HG03064 (cell line): ENCODE results near the gene WRAP73.
"Not testable (repeated sequence)": the region's sequence is repeated elsewhere in the genome, so short reads cannot be mapped to it uniquely, and the experiment has no call there.

Source experiments
- ATAC-seq: cut with Tn5 transposase; IDR thresholded peaks from one replicate; pipeline ENCODE4 v1.9.1; 2021; ENCODE audit warnings: low read depth; ENCODE audit not compliant: unreplicated experiment

WRAP73 gene

DNA sequence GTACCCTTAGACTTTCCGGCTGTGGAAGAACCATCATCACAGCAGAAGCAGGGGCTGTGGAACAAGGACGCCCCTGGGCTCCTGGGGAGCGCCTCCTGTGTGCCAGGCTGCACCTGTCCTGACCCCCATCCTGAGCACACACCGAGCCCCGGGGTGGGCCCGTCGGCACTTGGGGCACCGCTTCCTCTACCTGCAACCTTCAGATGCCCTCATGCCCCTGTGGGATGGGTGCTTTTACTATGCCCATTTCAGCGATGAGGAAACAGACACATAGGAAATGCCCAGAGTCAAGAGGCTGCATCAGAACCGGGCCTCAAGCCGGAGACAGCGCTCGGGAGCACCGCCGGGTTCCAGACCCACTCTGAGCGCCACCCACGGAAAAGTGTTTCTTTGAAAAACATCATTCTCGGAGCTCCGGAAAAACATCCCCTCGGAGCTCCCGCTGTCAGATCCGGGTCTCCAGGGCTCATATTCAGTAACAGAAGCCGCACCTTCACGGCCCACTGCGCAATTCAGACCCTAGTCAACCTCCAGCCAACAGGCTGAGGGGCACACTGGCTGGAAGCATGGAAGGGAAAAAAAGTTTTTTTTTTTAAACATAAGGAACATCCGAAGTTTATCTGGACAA is 17.1 kb downstream of the WRAP73 start:
- ATAC-seq: no peak

DNA sequence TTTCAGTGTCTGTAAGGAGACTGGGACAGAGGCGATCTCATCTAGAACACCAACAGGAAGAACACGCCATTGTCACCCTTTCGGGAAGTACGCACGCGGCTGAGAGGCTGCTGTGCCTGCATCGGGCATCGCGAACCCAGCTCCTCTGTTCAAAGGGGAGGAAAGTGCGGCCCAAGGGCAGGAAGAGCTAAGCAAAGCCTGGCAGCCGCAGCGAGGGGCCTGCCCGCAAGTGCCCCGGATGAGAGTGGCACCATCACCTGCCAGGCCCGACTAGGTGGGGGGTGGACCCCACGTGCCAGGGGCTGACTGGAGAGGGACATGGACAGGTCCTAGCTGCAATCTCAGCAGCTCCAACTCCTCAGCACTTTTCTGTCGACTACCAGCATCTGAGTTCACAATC is 17.6 kb downstream of the WRAP73 start:
- no peak for ATAC-seq

DNA sequence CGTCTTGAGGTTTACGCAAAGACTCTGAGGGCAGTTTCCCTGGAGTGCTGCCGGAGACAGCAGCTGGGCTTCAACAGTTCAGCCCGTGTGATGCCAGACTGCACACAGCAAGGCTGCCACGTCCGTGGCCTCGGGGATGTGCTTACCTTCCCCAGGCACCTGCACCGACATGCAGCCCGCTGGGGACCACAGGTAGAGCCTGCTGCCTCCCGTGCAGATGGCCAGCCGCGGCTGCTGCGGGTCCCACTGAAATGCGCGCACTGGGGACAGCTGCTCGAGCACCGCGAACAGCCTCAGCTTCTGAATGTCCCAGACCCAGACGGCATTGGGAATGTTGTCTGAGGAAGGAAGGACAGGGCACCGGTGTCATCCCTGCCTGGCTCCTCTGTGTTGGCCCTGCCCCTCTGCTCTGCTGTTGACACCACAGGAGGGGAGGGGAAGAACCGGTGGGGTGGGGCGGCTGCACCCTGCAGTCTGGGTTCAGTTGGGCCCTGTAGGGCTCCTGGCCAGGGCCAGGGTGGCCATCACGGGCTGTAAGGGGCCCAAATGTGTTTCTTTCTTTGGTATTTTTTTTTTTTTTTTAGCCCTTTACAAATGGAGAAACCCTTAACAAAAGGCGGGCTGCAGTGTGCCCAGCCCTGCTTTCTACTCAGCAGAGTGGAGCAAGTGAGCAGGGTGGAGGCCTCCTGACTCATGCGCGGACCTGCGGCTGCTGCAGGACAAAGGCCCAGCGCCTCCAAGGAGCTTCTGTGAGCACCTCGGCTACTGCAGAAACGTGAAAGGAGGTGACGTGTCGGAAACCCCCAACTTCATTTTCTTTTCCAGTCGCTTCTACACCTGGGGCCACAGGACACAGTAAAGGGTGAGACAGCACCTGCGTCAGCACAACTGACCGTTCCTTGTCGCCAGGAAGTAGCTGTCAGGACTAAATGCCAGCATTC is 18.3 kb downstream of the WRAP73 start:
- no peak for ATAC-seq

DNA sequence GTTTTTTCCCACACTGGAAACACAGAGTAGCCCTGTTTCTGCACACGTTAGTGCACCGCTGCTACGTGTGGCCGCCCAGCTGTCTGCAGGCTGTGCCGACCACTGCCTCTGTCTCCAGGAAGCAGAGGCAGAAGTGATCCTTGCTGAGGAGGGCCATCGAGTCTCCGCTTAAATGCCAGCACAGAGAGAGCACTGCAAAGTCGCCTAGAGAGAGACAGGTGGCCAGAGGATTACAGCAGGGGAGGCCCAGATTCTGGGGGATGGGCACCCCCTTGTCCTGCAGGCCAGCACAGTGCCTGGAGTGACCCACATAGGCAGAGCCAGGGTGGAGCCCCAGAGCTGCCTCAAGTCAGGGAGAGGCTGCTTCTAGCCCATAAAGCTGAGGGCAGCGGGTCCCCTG is 19.0 kb downstream of the WRAP73 start:
- ATAC-seq: no peak

DNA sequence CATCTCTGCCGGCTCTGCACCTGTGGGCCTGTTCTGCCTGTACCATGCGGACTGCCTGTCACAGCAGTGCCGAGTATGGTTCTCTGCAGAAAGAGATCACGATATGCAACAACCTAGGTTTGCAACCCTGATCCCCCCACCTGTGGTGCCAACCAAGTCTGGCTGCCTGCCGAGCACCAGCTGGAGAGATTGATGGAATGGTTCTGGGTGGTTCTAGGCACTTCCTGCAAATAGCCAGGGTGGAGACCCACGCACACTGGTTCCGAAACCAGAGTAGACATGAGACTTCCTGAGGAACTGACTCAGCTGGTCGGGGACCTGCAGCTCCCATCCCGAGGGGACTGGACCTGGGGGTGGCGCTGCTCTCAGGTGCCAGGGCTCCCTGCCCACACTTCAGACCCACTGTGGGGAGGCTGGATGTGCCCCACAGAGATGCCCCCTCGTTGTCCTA is 19.7 kb downstream of the WRAP73 start:
- no peak for ATAC-seq

DNA sequence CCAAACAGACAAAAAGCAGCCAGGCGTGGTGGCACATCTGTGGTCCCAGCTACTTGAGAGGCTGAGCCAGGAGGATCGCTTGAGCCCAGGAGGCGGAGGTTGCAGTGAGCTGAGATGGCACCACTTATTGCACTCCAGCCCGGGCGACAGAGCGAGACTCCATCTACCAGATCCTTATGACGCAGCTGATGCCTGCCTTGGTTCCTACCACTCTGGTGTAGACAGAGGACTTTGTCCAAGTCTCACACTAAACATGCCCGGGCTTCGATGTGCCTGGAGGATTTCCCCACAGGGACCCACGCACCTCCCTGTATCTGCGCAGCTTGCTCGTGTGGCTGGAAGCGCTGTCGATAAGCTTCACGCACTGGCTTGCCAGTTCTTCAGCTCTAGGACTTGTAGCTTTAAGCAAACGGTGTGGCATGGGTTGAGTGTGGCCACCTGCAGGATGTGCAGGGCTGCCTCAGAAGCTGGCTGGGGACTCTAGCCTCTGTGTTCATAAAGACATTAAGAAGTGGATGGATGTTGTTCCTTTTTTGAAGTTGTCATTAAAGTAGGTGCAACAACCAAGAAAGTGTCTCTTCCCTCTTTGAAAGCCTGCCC is 20.2 kb downstream of the WRAP73 start:
- no peak for ATAC-seq

DNA sequence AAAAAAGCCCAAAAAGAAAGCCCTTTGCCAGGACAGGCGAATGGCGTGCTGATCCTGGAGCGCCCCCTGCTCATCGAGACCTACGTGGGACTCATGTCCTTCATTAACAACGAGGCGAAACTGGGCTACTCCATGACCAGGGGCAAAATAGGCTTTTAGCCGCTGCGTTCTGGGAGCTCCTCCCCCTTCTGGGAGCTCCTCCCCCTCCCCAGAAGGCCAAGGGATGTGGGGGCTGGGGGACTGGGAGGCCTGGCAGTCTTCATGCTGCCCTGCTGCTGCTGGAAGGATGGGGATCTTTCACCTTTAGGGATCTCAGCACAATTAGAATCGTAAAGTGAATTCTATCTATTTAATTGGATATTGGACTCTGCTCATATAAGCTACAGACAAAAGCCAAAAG is 21.5 kb downstream of the WRAP73 start:
- no peak for ATAC-seq

DNA sequence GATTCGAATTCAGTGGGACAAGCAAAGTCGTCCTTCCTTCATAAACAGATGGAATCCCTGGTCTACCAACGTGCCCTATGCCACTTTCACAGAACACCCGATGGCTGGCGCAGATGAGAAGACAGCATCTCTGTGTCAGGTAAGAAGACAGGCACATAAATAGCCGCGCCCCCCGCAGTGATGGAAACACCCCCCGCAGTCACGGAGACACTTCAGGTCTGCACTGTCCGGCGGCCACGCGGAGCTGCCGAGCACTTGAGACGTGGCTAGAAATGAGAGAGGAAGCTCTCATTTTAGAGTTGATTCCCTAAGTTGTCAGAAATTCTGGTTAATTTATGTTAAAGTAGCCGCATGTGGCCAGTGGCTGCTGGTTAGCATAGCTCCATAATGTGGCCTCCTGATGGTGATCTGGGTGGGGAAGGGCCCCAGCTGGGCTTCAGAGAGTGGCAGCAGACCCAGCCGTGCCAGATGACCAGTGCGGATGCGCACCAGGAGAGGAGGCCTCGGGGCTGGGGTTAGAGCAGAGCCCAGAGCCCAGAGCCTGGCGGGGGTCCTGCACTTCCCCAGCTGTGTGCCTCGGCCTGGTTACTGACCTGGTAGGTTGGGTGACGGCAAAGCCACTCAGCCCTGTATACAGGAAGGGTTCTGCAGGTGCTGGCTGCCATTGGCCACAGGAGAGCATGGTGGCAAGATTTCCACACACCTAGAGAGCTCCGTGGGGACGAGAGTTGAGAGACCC is 22.2 kb downstream of the WRAP73 start:
- no peak for ATAC-seq

DNA sequence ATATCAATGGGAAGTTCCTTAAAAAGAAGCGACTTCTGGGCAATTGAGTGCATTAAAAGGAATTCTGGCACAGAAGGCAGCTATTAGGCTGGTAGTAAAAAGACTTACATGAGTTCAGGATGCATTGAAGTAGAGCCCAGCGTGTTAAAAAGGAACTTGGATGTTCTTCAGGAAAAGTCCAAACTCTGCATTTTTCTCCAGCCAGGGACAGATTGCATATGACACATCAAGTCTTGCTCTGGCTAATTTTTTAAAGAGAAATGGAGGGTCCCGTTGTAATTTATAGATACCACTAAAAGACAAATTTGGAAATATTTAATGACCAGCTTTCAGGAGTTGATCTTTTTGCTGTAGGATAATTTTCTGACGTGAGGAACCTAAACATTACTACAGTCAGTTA is 23.9 kb downstream of the WRAP73 start:
- ATAC-seq: no peak

DNA sequence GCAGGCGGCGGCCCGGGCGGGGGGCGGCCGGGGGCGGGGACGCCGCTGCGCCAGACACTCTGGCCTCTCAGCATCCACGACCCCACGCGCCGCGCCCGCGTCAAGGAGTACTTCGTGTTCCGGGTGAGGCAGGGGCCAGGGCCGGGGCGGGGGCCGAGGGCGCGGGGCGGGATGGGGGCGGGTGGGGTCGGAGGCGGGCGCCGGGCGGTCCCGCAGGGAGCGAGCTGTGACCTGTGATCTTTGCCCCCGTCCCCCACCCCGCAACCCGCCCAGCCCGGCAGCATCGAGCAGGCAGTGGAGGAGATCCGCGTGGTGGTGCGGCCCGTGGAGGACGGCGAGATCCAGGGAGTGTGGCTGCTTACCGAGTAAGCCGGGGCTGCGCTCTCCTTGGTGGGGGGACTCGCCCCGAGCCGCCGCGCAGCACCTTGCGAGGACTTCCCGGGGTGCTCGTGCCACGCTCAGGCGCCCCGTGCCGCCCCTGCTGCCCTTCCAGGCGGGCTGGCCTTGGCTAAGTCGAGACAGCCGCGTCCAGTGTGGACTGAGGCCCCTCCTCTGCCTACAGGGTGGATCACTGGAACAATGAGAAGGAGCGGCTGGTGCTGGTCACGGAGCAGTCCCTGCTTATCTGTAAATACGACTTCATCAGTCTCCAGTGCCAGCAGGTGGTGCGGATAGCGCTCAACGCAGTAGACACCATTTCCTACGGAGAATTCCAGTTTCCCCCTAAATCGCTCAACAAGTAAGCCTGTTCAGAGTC is 24.6 kb downstream of the WRAP73 start:
- ATAC-seq: peak; percentile 17

DNA sequence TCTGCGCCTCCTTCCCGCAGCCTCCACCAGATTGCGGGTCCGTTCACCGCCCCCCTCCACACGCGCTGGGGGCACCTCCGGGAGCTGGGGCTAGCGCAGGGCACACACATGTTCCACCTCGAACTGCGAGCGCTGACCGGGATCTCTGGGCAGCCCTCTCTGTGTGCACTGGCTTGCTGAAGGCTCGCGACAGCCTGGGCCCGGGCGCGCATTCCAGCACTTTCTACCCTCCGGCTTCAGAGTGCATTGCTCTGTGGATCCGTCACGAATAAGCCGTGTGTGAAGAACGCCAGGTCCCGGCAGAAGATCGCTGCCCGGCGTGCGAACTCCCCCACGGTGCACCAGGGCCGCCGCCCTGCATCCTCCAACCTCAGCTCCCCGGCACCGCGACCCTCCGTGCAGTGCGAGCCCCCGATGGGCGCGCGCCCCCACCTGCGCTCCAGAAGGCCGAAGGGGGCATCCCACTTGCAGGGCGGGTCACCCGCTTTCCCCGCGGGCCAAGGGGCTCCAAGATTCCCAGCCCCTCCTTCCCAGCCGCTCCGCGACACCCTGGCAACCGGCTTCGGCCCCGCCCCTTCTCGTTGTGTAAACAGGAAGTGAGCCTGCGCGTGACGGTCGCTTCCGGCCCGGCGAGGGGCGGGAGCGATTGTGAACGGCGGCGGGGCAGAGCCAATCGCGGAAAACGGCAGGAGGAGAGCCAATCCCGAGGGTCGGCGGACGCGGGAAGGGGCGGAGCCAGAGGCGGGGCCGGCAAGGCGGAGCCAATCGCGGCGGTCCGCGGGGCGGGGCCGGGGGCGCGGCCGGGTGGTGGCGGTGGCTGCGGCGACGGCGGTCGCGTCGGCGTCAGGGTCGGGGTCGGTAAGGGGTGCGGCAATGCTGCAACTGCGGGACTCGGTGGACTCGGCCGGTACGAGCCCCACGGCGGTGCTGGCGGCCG is 25.4 kb downstream of the WRAP73 start, which contains the start of gene TPRG1L:
TPRG1L (plus strand) TSS at position 816 of the 937 bp plus-strand sequence; CDS start at position 874, 58 bp downstream.
- peak; percentile 83 for ATAC-seq

DNA sequence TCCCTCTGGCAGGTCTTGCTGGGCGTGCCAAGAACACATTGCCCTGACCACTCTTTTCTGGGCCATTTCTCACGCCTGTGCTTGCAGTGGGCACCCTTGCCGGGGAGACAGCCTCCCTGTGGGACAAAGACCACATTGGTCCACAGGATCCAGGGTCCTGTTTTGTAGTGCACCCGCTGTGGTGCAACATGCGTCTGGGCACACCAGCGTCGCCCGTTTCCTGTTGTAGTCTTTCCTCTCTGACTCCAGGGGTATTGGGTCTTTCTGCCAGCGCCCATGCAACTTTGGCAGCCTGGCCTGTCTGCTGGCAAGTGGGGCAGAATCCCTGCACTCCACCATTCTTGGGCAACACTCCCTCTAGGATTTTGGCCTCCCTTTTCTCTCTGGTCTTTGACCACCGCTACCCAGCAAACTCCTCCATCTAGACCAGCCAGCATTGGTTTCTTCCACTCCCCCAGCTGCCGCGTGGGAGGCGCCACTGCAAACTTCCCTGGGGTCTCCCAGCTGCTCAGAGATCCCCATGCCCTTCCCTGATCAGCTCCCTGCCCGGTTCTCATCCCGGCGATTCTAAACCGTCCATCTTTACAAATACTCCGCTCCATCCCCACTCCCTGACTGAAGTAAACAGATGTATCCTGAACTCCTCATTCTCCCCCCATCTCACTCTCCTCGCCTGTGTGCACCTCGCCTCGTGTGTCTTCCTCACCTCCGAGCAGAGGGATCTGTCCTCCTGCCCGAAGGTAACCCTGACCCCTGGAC is 26.3 kb downstream of the WRAP73 start:
- ATAC-seq: no peak

DNA sequence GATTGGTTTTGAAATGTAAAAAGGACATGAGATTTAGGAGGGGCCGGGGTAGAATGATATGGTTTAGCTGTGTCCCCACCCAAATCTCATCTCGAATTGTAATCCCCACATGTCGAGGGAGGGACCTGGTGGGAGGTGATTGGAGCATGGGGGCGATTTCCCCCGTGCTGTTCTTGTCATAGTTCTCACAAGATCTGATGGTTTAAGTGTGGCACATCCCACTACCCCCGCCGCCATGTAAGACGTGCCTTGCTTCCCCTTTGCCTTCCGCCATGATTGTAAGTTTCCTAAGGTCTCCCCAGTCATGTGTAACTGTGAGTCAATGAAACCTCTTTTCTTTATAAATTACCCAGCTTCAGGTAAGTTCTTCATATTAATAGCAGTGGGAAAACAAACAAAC is 27.8 kb downstream of the WRAP73 start:
- ATAC-seq: not testable (repeated sequence)

DNA sequence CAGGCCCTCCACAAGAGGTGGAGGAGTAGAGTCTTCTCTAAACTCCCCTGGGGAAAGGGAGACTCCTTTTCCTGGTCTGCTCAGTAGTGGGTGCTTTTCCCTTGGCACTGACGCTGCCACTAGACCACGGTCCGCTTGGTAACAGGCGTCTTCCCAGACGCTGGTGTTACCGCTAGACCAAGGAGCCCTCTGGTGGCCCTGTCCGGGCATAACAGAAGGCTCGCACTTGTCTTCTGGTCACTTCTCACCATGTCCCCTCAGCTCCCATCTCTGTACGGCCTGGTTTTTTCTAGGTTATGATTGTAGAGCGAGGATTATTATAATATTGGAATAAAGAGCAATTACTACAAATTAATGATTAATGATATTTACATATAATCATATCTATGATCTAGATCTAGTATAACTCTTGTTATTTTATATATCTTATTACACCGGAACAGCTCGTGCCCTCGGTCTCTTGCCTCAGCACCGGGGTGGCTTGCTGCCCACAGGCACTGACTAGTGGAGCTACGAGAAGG is 28.7 kb downstream of the WRAP73 start:
- not testable (repeated sequence) for ATAC-seq

DNA sequence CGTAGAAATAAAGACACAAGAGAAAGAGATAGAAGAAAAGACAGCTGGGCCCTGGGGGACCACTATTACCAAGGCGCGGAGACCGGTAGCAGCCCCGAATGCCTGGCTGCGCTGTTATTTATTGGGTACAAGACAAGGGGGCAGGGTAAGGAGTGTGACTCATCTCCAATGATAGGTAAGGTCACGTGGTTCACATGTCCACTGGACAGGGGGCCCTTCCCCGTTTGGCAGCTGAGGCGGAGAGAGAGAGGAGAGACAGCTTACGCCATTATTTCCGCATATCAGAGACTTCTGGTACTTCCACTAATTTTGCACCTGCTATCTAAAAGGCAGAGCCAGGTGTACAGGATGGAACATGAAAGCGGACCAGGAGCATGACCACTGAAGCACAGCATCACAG is 29.2 kb downstream of the WRAP73 start:
- ATAC-seq: no peak

DNA sequence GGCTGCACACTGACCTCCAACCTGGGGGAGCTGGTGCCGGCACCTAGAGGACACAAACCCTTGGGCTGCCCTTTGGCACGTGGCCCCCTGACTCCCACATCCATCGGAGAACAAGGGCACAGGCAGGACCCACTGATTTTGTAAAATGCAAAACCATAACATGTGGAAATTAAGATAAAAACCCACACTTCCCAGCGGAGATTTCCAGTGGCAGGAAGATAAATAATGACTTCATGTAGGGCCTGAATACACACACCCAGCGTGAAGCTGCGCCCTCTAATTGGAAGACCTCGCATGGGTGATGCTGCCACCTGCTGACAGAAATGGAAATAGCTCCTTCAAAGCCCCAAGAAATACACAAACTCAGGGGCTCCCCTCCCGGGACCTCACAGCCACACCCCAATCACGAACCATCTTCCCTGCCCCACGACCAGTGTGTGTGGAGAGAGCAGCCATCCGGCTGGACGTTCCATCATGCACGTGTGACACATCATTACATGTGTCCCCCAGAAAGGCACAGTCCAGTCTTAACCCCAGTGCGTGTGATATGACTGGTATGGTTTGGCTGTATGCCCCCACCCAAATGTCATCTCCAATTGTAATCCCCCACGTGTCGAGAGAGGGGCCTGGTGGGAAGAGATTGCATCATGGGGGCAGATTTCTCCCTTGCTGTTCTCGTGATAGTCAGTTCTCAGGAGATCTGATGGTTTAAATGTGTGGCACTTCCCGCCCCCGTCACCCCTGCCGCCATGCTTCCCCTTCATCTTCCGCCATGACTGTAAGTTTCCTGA is 30.8 kb downstream of the WRAP73 start:
- no peak for ATAC-seq

DNA sequence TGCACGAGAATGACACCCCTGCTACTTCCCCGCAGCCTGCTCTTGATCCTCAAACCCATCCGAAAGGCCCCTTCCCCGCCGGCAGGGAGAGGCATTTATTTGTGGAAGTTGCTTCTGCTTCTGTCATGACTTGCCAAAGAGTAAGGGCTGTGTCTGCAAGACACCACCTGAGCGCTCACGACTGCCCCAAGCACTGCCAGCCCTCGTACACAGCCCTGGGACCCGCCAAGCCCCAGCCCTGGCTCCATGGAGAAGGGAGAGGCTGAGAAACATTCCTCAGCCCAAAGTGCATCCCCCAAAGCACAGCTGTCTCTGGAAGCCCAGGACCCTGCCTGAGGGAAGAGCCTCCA is 31.4 kb downstream of the WRAP73 start:
- no peak for ATAC-seq
